HepG2 (cell line): ENCODE data around the gene PPP1R18. TPM values are rescaled to one million over a fixed set of nuclear protein-coding genes. Genes with fewer than 3 reads are reported as not detected.

Experiments
- ATM ChIP-seq: fragments of 450-650 bp; IDR thresholded peaks from 2 replicates; pipeline ENCODE4 v1.7.1; 2017; ENCODE audit warnings: mild to moderate bottlenecking, borderline replicate concordance
- FOXK2 ChIP-seq: fragments of 450-650 bp; IDR thresholded peaks from 2 replicates; pipeline ENCODE4 v1.6.1; 2016
- GTF3A ChIP-seq: sonication (generic); formaldehyde crosslinking; conservative IDR thresholded peaks from 2 replicates; pipeline ENCODE4 v1.4.0; 2020; ENCODE audit warnings: mild to moderate bottlenecking, missing genetic modification reagents
- HMGXB4 ChIP-seq, 2 experiments: sonication (generic) in 1 of 2; formaldehyde crosslinking in 1 of 2; IDR thresholded peaks; 2 replicates each; pipeline versions ENCODE4 v1.4.0 to v1.6.1; 2018 to 2020; ENCODE audit warnings: missing genetic modification reagents in 2 of 2, borderline replicate concordance in 1 of 2, low read depth in 1 of 2, mild to moderate bottlenecking in 1 of 2, missing biosample characterization in 1 of 2
- IRF2 ChIP-seq: IDR thresholded peaks from 2 replicates; pipeline ENCODE4 v1.6.1; 2018; ENCODE audit warnings: missing genetic modification reagents, missing compliant biosample characterization
- ZBTB20 ChIP-seq: sonication (generic); formaldehyde crosslinking; IDR thresholded peaks from 2 replicates; pipeline ENCODE4 v1.8.1; 2023; ENCODE audit warnings: missing genetic modification reagents, low read depth, mild to moderate bottlenecking, borderline replicate concordance
- ZNF235 ChIP-seq: sonication (generic); formaldehyde crosslinking; IDR thresholded peaks from 2 replicates; pipeline ENCODE4 v1.8.1; 2023; ENCODE audit warnings: mild to moderate bottlenecking, missing genetic modification reagents, borderline replicate concordance
- ZNF407 ChIP-seq: sonication (generic); formaldehyde crosslinking; IDR thresholded peaks from one replicate; pipeline ENCODE4 v1.5.1; 2020; ENCODE audit warnings: mild to moderate bottlenecking, missing genetic modification reagents; ENCODE audit errors: not compliant biosample characterization
- ZNF414 ChIP-seq: sonication (generic); formaldehyde crosslinking; IDR thresholded peaks from 2 replicates; pipeline ENCODE4 v1.5.0; 2020; ENCODE audit warnings: missing genetic modification reagents
- ZNF674 ChIP-seq: sonication (generic); formaldehyde crosslinking; IDR thresholded peaks from 2 replicates; pipeline ENCODE4 v1.5.0; 2020; ENCODE audit warnings: low read depth, mild to moderate bottlenecking, missing genetic modification reagents
- ZNF724P ChIP-seq: sonication (generic); formaldehyde crosslinking; IDR thresholded peaks from 2 replicates; pipeline ENCODE4 v1.8.0; 2022; ENCODE audit warnings: missing genetic modification reagents, borderline replicate concordance
- polyA plus RNA-seq, 8 experiments: library from polyadenylated mRNA; depleted of rRNA in 3 of 8; stranded (reverse) in 7 of 8; unstranded in 1 of 8; fragments of >200 nt; fragmentation: Illumina TruSeq in 4 of 8; extraction: Trizol in 4 of 8; gene quantifications; 2 replicates each; pipeline versions ENCODE4 v1.2.1 to v1.2.3, GENCODE V29; 2011 to 2016; ENCODE audit warnings: low read depth in 4 of 8, missing spikeins in 1 of 8, mixed read lengths in 1 of 8; ENCODE audit not compliant: insufficient read depth in 1 of 8
- total RNA-seq, 5 experiments: library from RNA; depleted of rRNA; stranded (reverse); fragments of >200 nt; fragmentation: Illumina TruSeq; extraction: Trizol; gene quantifications; 2 replicates each; pipeline ENCODE4 v1.2.3, GENCODE V29; 2016; ENCODE audit warnings: low read depth in 1 of 5
- TF ChIP-seq, protein P1 (sequence below): sonication (generic); formaldehyde crosslinking; IDR thresholded peaks from 2 replicates; pipeline ENCODE4 v1.5.0; 2020; ENCODE audit warnings: missing genetic modification reagents, mild to moderate bottlenecking, borderline replicate concordance
- TF ChIP-seq, protein P2 (sequence below): sonication (generic); formaldehyde crosslinking; IDR thresholded peaks from 2 replicates; pipeline ENCODE4 v1.4.0; 2020; ENCODE audit warnings: missing genetic modification reagents, mild to moderate bottlenecking, borderline replicate concordance

PPP1R18 gene
- total and polyA plus RNA-seq, 2 of the 13 experiments (the other 11 are each of a cell fraction or from before 2014, with no cell fraction given) = 4.9 to 9.2 TPM

DNA sequence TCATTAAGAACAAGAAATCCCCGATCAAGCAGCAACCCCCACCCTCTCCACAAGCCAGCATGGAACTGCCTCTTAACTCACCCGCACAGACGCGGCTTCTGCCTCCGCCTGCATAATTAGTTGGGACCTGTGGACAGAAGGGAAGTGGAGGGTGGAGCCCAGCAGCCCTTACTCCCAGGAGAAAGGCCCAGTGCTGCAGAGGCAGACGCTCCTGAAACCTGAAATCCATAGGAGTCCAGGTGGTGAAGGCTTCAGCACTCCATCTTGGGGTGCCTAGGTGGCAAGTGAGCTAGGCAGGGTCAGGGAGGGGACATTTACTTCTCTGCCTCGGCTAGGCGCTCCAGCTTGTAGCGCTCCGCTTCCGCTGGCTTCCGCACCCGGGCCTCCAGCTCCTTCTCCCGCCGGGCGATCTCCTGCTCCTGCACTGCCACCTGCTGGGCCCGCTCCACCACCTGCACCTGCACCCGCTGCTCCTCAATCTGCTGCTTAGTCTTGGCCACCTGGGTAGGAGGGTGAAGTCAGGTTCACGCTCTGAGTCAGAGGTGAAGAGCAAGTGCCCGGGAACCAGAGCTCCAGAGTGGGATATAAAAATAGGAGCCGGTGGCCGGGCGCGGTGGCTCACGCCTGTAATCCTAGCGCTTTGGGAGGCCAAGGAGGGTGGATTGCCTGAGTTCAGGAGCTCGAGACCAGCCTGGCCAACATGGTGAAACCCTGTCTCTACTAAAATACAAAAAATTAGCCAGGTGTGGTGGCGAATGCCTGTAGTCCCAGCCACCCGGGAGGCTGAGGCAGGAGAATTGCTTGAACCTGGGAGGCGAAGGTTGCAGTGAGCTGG, 44.4 kb upstream of the PPP1R18 start (continued):
- TF ChIP-seq IRF2 (CRISPR knock-in tag) = peak; percentile 59; the same call in 1 of the 2 replicates
- peak; percentile 27 for TF ChIP-seq ZNF407 (CRISPR knock-in tag)
- TF ChIP-seq ATM = no peak
- TF ChIP-seq ZBTB20 = no peak
- TF ChIP-seq ZNF235 (CRISPR knock-in tag) = no peak
- TF ChIP-seq FOXK2 = no peak
- TF ChIP-seq GTF3A (CRISPR knock-in tag) = no peak
- TF ChIP-seq ZNF674 = no peak
- TF ChIP-seq HMGXB4 (CRISPR knock-in tag; IDR thresholded peaks at IDR 0.05; ENCODE audit: borderline replicate concordance in 1 of 2, low read depth in 1 of 2) = peak; percentile 74 to 79; a peak in 2 of 4 replicates
- TF ChIP-seq ZNF724P (CRISPR knock-in tag) = no peak
- no peak for TF ChIP-seq ZNF414 (CRISPR knock-in tag)
- TF ChIP-seq, protein P1, sequence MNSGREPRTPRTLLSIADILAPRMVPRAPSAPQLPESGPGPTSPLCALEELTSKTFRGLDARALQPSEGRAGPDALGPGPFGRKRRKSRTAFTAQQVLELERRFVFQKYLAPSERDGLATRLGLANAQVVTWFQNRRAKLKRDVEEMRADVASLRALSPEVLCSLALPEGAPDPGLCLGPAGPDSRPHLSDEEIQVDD (CRISPR knock-in tag) = no peak
- TF ChIP-seq, protein P2, sequence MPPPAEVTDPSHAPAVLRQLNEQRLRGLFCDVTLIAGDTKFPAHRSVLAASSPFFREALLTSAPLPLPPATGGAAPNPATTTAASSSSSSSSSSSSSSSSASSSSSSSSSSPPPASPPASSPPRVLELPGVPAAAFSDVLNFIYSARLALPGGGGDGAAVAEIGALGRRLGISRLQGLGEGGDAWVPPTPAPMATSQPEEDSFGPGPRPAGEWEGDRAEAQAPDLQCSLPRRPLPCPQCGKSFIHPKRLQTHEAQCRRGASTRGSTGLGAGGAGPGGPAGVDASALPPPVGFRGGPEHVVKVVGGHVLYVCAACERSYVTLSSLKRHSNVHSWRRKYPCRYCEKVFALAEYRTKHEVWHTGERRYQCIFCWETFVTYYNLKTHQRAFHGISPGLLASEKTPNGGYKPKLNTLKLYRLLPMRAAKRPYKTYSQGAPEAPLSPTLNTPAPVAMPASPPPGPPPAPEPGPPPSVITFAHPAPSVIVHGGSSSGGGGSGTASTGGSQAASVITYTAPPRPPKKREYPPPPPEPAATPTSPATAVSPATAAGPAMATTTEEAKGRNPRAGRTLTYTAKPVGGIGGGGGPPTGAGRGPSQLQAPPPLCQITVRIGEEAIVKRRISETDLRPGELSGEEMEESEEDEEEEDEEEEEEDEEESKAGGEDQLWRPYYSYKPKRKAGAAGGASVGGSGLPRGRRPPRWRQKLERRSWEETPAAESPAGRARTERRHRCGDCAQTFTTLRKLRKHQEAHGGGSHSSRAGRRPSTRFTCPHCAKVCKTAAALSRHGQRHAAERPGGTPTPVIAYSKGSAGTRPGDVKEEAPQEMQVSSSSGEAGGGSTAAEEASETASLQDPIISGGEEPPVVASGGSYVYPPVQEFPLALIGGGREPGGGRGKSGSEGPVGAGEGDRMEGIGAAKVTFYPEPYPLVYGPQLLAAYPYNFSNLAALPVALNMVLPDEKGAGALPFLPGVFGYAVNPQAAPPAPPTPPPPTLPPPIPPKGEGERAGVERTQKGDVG (CRISPR knock-in tag) = peak; percentile 99
